A549 (cell line): ENCODE data around the gene HBE1. TPM values are rescaled to one million over a fixed set of nuclear protein-coding genes. Genes with fewer than 3 reads are reported as not detected.
A peak's percentile ranks its signal among the peaks of the same experiment; 100 is the strongest.

Source experiments
- ATAC-seq, 2 experiments: fragments of 200-7000 bp in 1 of 2; fragments of >200 bp in 1 of 2; cut with Nextera tagmentation in 1 of 2; cut with Tn5 transposase in 1 of 2; 3 replicates each; pipeline versions ENCODE4 v1.8.0 to v1.9.1; 2018 to 2020; ENCODE audit warnings: mild to moderate bottlenecking in 1 of 2, moderate library complexity in 1 of 2
- CTCF ChIA-PET: fragments of 300-600 bp; sonication (Branson Sonifier 250); formaldehyde crosslinking; extraction: SDS; loops from one replicate; lab custom pipeline; 2021; ENCODE audit warnings: antibody characterized with exemption, inconsistent platforms; lab: Yijun Ruan, JAX
- POLR2A ChIA-PET: fragments of 350-600 bp; formaldehyde crosslinking; extraction: SDS; loops from one replicate; lab custom pipeline; 2021; ENCODE audit warnings: antibody characterized with exemption, inconsistent platforms; lab: Yijun Ruan, JAX
- DNase-seq, 2 experiments: peaks; one replicate each; pipeline versions ENCODE4 v3.0.0 to v3.0.0-alpha.2; 2011 to 2016; ENCODE audit warnings: low read depth in 1 of 2, low spot score in 1 of 2
- FAIRE-seq: peaks from 2 replicates; lab custom pipeline; 2011; peaks lifted over from hg19 to GRCh38; lab: Jason Lieb, UNC
- H3K27ac ChIP-seq, 2 experiments: fragments of >200 bp; sonication (Bioruptor Twin); formaldehyde crosslinking; 3 replicates each; pipeline ENCODE4 v1.5.1; 2016 to 2017
- H3K4me1 ChIP-seq: fragments of >200 bp; sonication (Bioruptor Twin); formaldehyde crosslinking; 3 replicates; pipeline ENCODE4 v1.6.1; 2016
- H3K4me2 ChIP-seq: fragments of >200 bp; sonication (Bioruptor Twin); formaldehyde crosslinking; 3 replicates; pipeline ENCODE4 v1.6.1; 2016
- H3K4me3 ChIP-seq: fragments of >200 bp; sonication (Bioruptor Twin); formaldehyde crosslinking; 3 replicates; pipeline ENCODE4 v1.5.1; 2016
- H3K9me3 ChIP-seq: fragments of >200 bp; sonication (Bioruptor Twin); formaldehyde crosslinking; 3 replicates; pipeline ENCODE4 v1.6.1; 2016
- BCL3 ChIP-seq: fragments of >200 bp; sonication (Bioruptor Twin); formaldehyde crosslinking; IDR thresholded peaks from 3 replicates; pipeline ENCODE4 v1.6.1; 2016
- BHLHE40 ChIP-seq: IDR thresholded peaks from 2 replicates; pipeline ENCODE4 v1.6.1; 2012; ENCODE audit warnings: low read depth, low read length, inconsistent platforms
- CBX8 ChIP-seq: fragments of 200-600 bp; sonication (generic); IDR thresholded peaks from 2 replicates; pipeline ENCODE4 v1.6.1; 2016
- CEBPB ChIP-seq, 2 experiments: fragments of >200 bp in 1 of 2; sonication (Bioruptor Twin) in 1 of 2; formaldehyde crosslinking in 1 of 2; IDR thresholded peaks; 2 replicates each; pipeline ENCODE4 v1.6.1; 2012 to 2016
- E2F6 ChIP-seq: IDR thresholded peaks from 2 replicates; pipeline ENCODE4 v1.6.1; 2012; ENCODE audit warnings: low read depth, borderline replicate concordance
- FOSL2 ChIP-seq, 2 experiments: fragments of 450-650 bp in 1 of 2; fragments of >200 bp in 1 of 2; sonication (Bioruptor Twin) in 1 of 2; formaldehyde crosslinking; IDR thresholded peaks; 2 replicates each; pipeline versions ENCODE4 v1.5.0 to v1.6.1; 2016 to 2020; ENCODE audit warnings: mild to moderate bottlenecking in 1 of 2, moderate library complexity in 1 of 2
- KDM5A ChIP-seq: fragments of 200-600 bp; sonication (generic); IDR thresholded peaks from 2 replicates; pipeline ENCODE4 v1.6.1; 2016; ENCODE audit warnings: antibody characterized with exemption, mild to moderate bottlenecking
- MAX ChIP-seq: IDR thresholded peaks from 2 replicates; pipeline ENCODE4 v1.6.1; 2012
- MYC ChIP-seq: IDR thresholded peaks from 2 replicates; pipeline ENCODE4 v1.6.1; 2012; ENCODE audit warnings: mild to moderate bottlenecking, inconsistent platforms, low read length, improper control_type of control experiment, borderline replicate concordance
- RAD21 ChIP-seq, 2 experiments: fragments of >200 bp in 1 of 2; sonication (Bioruptor Twin) in 1 of 2; formaldehyde crosslinking in 1 of 2; IDR thresholded peaks in 1 of 2; conservative IDR thresholded peaks in 1 of 2; 2 replicates in 1 of 2; 3 replicates in 1 of 2; pipeline ENCODE4 v1.6.1; 2012 to 2018; ENCODE audit warnings: inconsistent platforms in 1 of 2
- SREBF2 ChIP-seq: fragments of 450-650 bp; IDR thresholded peaks from 2 replicates; pipeline ENCODE4 v1.6.1; 2014; ENCODE audit warnings: mild to moderate bottlenecking, moderate library complexity
- TFCP2L1 ChIP-seq: fragments of 250-450 bp; sonication (Bioruptor Pico); IDR thresholded peaks from 2 replicates; pipeline ENCODE4 v1.5.0; 2021; ENCODE audit warnings: mild to moderate bottlenecking
- TP53 ChIP-seq: fragments of 250-450 bp; sonication (Bioruptor Pico); IDR thresholded peaks from 2 replicates; pipeline ENCODE4 v1.5.0; 2021; ENCODE audit warnings: mild to moderate bottlenecking, moderate library complexity
- ZC3H11A ChIP-seq: fragments of 450-650 bp; IDR thresholded peaks from 2 replicates; pipeline ENCODE4 v1.6.1; 2014; ENCODE audit warnings: antibody characterized with exemption, mild to moderate bottlenecking
- ZNF302 ChIP-seq: fragments of 250-450 bp; sonication (Bioruptor Pico); IDR thresholded peaks from 2 replicates; pipeline ENCODE4 v1.9.0; 2021; ENCODE audit warnings: inconsistent platforms, mild to moderate bottlenecking, moderate library complexity
- ZSCAN20 ChIP-seq: fragments of 250-450 bp; sonication (Bioruptor Pico); IDR thresholded peaks from 2 replicates; pipeline ENCODE4 v1.8.0; 2022; ENCODE audit warnings: mild to moderate bottlenecking, moderate library complexity
- WGBS: methylation state at CpG from one replicate; pipeline ENCODE4 v1.1.6; 2017; ENCODE audit errors: missing lambda C conversion rate; 5-methylcytosine and 5-hydroxymethylcytosine counted together
- polyA plus RNA-seq, 4 experiments: library from polyadenylated mRNA; depleted of rRNA in 3 of 4; stranded (reverse); fragments of >200 nt; fragmentation: RNase III in 1 of 4; extraction: RNeasy Plus Mini Kit Qiagen cat#74134 plus additional on column Dnase treatment in 1 of 4; gene quantifications; 2 replicates in 3 of 4; 3 replicates in 1 of 4; pipeline ENCODE4 v1.2.3, GENCODE V29; 2011 to 2017

HBE1 gene
- polyA plus RNA-seq, 2 of the 4 experiments (the other 2 are of a cell fraction) = 0.32 TPM; not detected in 1

- WGBS = 94% methylated on average over 1 of the region's 1 CpG
- CTCF ChIA-PET = interaction anchor here (0.9 to 1.1 kb wide), 3 partner anchors 13 to 74 kb away, joined by 3 to 5 read pairs (median 3); no protein-coding TSS in a partner anchor
- Histone ChIP-seq H3K9me3 (no peaks in the 10 kb centered on the region), H3K4me1 (peaks cover 18% of the 10 kb centered on the region), H3K27ac (peak overlapping the region; percentile 57 to 78; a peak in 3 of 6 replicates), H3K4me3 (no peak overlapping the region), H3K4me2 (no peak overlapping the region)
- ATAC-seq (no peak), DNase-seq (no peak), FAIRE-seq (peak; percentile 67)
- POLR2A ChIA-PET = no interaction called here
- TF ChIP-seq SREBF2 (no peak), MYC (no peak), CBX8 (no peak), RAD21 (conservative IDR thresholded peaks at IDR 0.05 in 1 of 2, IDR thresholded peaks at IDR 0.05 in 1 of 2) (no peak), TP53 (CRISPR knock-in tag) (no peak), MAX (no peak), ZNF302 (no peak), KDM5A (no peak)
Measured at GRCh38 chr11:5277807-5278382, 8.2 kb upstream of the HBE1 start.

GRCh38 chr11:5276697-5277096 lies 7.0 kb upstream of the HBE1 start:
- Histone ChIP-seq H3K9me3 (no peaks in the 10 kb centered on the region), H3K4me1 (peaks cover 18% of the 10 kb centered on the region), H3K4me2 (no peak overlapping the region), H3K27ac (0 out of 6 replicates have a peak overlapping the region, but pooled peaks of 1 of the 2 experiments have one; percentile 19), H3K4me3 (no peak overlapping the region)
- 73% methylated on average over 2 of the region's 2 CpGs for WGBS
- TF ChIP-seq ZSCAN20 = no peak
- no peak for TF ChIP-seq TFCP2L1 (CRISPR knock-in tag)
- no peak for TF ChIP-seq CBX8
- TF ChIP-seq SREBF2 = no peak
- TF ChIP-seq ZC3H11A = no peak
- FAIRE-seq (no peak), ATAC-seq (no peak), DNase-seq (no peak)
- ChIA-PET POLR2A (no interaction called here), CTCF (interaction anchor here (0.6 to 0.7 kb wide), 2 partner anchors 39 to 212 kb away, joined by 3 read pairs; no protein-coding TSS in a partner anchor)

- CTCF ChIA-PET = interaction anchor here (1.1 kb wide), 1 partner anchor 62 kb away, joined by 3 read pairs; no protein-coding TSS in a partner anchor
- H3K9me3 ChIP-seq = no peaks in the 10 kb centered on the region
- no peak overlapping the region for H3K27ac ChIP-seq
- H3K4me2 ChIP-seq = no peak overlapping the region
- no peak for FAIRE-seq
- TF ChIP-seq FOSL2 (IDR thresholded peaks at IDR 0.05) (no peak), FOSL2 (CRISPR knock-in tag; IDR thresholded peaks at IDR 0.05) (no peak), TFCP2L1 (CRISPR knock-in tag) (no peak)
- TF ChIP-seq, all 56 proteins: peak for 0
- WGBS = 90% methylated on average over 6 of the region's 6 CpGs
- DNase-seq = no peak
- H3K4me1 ChIP-seq = peaks cover 9% of the 10 kb centered on the region
- ATAC-seq = no peak
- no peak overlapping the region for H3K4me3 ChIP-seq
- POLR2A ChIA-PET = no interaction called here
Measured at GRCh38 chr11:5275369-5276110, 5.8 kb upstream of the HBE1 start.

- no peak for FAIRE-seq
- no peak for ATAC-seq
- DNase-seq = no peak
- ChIA-PET CTCF (no interaction called here), POLR2A (no interaction called here)
- WGBS = 87% methylated on average over 5 of the region's 5 CpGs
- TF ChIP-seq BCL3 (no peak), BHLHE40 (no peak), E2F6 (no peak), CEBPB (IDR thresholded peaks at IDR 0.05) (no peak), CBX8 (no peak)
- Histone ChIP-seq H3K4me1 (no peaks in the 10 kb centered on the region), H3K4me3 (no peak overlapping the region), H3K27ac (no peak overlapping the region), H3K9me3 (no peaks in the 10 kb centered on the region), H3K4me2 (no peak overlapping the region)
Measured at GRCh38 chr11:5274395-5274794, 4.7 kb upstream of the HBE1 start.
